PFSK-1 (cell line): ENCODE results near the gene OR2V1.

Source experiments
- POLR2AphosphoS5 ChIP-seq: IDR thresholded peaks from 2 replicates; pipeline ENCODE4 v1.6.1; 2012; ENCODE audit warnings: low read depth, mild to moderate bottlenecking, control low read depth, low read length, moderate library complexity
- TAF1 ChIP-seq: IDR thresholded peaks from 2 replicates; pipeline ENCODE4 v1.6.1; 2012; ENCODE audit warnings: low read length, control low read depth, borderline replicate concordance; ENCODE audit not compliant: insufficient read depth

GRCh38 chr5:181112476-181112875 is 18.5 kb downstream of the OR2V1 start:
- no peak for TF ChIP-seq TAF1
- TF ChIP-seq POLR2AphosphoS5: no peak
